HepG2 (cell line): Measurements from ENCODE around the gene C1GALT1. TPM values are rescaled to one million over a fixed set of nuclear protein-coding genes. Genes with fewer than 3 reads are reported as not detected.

Source experiments
- KAT8 ChIP-seq: IDR thresholded peaks from 2 replicates; pipeline ENCODE4 v1.6.1; 2016; ENCODE audit warnings: missing genetic modification reagents, missing compliant biosample characterization
- NR2F2 ChIP-seq: IDR thresholded peaks from 2 replicates; pipeline ENCODE4 v1.6.1; 2012; ENCODE audit warnings: low read depth, inconsistent platforms, borderline replicate concordance
- NR2F6 ChIP-seq, 2 experiments: IDR thresholded peaks; 2 replicates each; pipeline ENCODE4 v1.6.1; 2016; ENCODE audit warnings: antibody characterized with exemption in 1 of 2, mild to moderate bottlenecking in 1 of 2
- PAF1 ChIP-seq: IDR thresholded peaks from 2 replicates; pipeline ENCODE4 v1.6.1; 2016; ENCODE audit warnings: missing genetic modification reagents, missing compliant biosample characterization
- ZKSCAN8 ChIP-seq: IDR thresholded peaks from 2 replicates; pipeline ENCODE4 v1.6.1; 2016; ENCODE audit warnings: borderline replicate concordance, missing genetic modification reagents, missing compliant biosample characterization
- polyA plus RNA-seq, 8 experiments: library from polyadenylated mRNA; depleted of rRNA in 3 of 8; stranded (reverse) in 7 of 8; unstranded in 1 of 8; fragments of >200 nt; fragmentation: Illumina TruSeq in 4 of 8; extraction: Trizol in 4 of 8; gene quantifications; 2 replicates each; pipeline versions ENCODE4 v1.2.1 to v1.2.3, GENCODE V29; 2011 to 2016; ENCODE audit warnings: low read depth in 4 of 8, missing spikeins in 1 of 8, mixed read lengths in 1 of 8; ENCODE audit not compliant: insufficient read depth in 1 of 8
- total RNA-seq, 5 experiments: library from RNA; depleted of rRNA; stranded (reverse); fragments of >200 nt; fragmentation: Illumina TruSeq; extraction: Trizol; gene quantifications; 2 replicates each; pipeline ENCODE4 v1.2.3, GENCODE V29; 2016; ENCODE audit warnings: low read depth in 1 of 5
- TF ChIP-seq, protein P1 (sequence below): sonication (generic); formaldehyde crosslinking; IDR thresholded peaks from 2 replicates; pipeline ENCODE4 v1.9.0; 2021; ENCODE audit warnings: mild to moderate bottlenecking, missing genetic modification reagents
- TF ChIP-seq, protein P2 (sequence below): IDR thresholded peaks from 2 replicates; pipeline ENCODE4 v1.6.1; 2016; ENCODE audit warnings: mild to moderate bottlenecking, missing biosample characterization, missing genetic modification reagents
- TF ChIP-seq, protein P3 (sequence below): sonication (generic); formaldehyde crosslinking; conservative IDR thresholded peaks from 2 replicates; pipeline ENCODE4 v1.4.0; 2020; ENCODE audit warnings: mild to moderate bottlenecking, missing genetic modification reagents, moderate library complexity
- TF ChIP-seq, protein P4 (sequence below): IDR thresholded peaks from 2 replicates; pipeline ENCODE4 v1.6.1; 2012; ENCODE audit warnings: low read depth, low read length, improper control_type of control experiment
- TF ChIP-seq, protein P5 (sequence below): IDR thresholded peaks from 2 replicates; pipeline ENCODE4 v1.6.1; 2016; ENCODE audit warnings: mild to moderate bottlenecking

The C1GALT1 gene
- total and polyA plus RNA-seq, 2 of the 13 experiments (the other 11 are each of a cell fraction or from before 2014, with no cell fraction given): 57.1 to 65.9 TPM

DNA sequence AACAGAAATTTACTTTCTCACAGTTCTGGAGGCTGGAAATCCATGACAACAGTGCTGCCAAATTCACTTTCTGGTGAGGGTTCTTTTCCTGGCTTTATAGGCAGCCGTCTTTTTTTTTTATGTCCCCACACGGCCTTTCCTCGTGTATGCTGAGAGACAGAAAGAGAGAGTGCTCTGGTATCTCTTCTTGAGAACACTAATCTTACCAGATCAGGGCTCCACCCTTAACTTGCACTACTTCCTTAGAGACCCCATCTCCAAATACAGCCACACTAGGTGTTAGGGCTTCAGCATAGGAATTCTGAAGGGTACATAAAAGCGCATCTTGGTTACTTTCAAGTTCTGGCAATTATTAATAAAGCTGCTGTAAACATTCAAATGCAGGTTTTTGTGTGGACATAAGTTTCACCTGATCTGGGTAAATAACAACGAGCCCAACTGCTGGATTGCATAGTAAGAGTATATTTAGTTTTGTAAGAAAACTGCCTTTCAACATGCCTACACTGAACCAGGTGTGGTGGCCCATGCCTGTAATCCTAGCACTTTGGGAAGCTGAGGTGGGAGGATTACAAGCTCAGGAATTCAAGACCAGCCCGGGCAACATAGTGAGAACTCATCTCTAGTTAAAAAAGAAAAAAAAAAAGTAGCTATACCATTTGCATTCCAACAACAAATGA, 8.2 kb upstream of the C1GALT1 start (continued):
- TF ChIP-seq, protein P1, sequence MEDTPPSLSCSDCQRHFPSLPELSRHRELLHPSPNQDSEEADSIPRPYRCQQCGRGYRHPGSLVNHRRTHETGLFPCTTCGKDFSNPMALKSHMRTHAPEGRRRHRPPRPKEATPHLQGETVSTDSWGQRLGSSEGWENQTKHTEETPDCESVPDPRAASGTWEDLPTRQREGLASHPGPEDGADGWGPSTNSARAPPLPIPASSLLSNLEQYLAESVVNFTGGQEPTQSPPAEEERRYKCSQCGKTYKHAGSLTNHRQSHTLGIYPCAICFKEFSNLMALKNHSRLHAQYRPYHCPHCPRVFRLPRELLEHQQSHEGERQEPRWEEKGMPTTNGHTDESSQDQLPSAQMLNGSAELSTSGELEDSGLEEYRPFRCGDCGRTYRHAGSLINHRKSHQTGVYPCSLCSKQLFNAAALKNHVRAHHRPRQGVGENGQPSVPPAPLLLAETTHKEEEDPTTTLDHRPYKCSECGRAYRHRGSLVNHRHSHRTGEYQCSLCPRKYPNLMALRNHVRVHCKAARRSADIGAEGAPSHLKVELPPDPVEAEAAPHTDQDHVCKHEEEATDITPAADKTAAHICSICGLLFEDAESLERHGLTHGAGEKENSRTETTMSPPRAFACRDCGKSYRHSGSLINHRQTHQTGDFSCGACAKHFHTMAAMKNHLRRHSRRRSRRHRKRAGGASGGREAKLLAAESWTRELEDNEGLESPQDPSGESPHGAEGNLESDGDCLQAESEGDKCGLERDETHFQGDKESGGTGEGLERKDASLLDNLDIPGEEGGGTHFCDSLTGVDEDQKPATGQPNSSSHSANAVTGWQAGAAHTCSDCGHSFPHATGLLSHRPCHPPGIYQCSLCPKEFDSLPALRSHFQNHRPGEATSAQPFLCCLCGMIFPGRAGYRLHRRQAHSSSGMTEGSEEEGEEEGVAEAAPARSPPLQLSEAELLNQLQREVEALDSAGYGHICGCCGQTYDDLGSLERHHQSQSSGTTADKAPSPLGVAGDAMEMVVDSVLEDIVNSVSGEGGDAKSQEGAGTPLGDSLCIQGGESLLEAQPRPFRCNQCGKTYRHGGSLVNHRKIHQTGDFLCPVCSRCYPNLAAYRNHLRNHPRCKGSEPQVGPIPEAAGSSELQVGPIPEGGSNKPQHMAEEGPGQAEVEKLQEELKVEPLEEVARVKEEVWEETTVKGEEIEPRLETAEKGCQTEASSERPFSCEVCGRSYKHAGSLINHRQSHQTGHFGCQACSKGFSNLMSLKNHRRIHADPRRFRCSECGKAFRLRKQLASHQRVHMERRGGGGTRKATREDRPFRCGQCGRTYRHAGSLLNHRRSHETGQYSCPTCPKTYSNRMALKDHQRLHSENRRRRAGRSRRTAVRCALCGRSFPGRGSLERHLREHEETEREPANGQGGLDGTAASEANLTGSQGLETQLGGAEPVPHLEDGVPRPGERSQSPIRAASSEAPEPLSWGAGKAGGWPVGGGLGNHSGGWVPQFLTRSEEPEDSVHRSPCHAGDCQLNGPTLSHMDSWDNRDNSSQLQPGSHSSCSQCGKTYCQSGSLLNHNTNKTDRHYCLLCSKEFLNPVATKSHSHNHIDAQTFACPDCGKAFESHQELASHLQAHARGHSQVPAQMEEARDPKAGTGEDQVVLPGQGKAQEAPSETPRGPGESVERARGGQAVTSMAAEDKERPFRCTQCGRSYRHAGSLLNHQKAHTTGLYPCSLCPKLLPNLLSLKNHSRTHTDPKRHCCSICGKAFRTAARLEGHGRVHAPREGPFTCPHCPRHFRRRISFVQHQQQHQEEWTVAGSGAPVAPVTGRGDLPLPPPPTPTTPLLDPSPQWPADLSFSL (CRISPR knock-in tag): no peak
- TF ChIP-seq NR2F6 (IDR thresholded peaks at IDR 0.05): no peak
- peak; percentile 18; the same call in 1 of the 2 replicates for TF ChIP-seq NR2F6 (CRISPR knock-in tag; IDR thresholded peaks at IDR 0.05)
- TF ChIP-seq, protein P2, sequence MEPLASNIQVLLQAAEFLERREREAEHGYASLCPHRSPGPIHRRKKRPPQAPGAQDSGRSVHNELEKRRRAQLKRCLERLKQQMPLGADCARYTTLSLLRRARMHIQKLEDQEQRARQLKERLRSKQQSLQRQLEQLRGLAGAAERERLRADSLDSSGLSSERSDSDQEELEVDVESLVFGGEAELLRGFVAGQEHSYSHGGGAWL (CRISPR knock-in tag): no peak
- no peak for TF ChIP-seq KAT8
- TF ChIP-seq, protein P3, sequence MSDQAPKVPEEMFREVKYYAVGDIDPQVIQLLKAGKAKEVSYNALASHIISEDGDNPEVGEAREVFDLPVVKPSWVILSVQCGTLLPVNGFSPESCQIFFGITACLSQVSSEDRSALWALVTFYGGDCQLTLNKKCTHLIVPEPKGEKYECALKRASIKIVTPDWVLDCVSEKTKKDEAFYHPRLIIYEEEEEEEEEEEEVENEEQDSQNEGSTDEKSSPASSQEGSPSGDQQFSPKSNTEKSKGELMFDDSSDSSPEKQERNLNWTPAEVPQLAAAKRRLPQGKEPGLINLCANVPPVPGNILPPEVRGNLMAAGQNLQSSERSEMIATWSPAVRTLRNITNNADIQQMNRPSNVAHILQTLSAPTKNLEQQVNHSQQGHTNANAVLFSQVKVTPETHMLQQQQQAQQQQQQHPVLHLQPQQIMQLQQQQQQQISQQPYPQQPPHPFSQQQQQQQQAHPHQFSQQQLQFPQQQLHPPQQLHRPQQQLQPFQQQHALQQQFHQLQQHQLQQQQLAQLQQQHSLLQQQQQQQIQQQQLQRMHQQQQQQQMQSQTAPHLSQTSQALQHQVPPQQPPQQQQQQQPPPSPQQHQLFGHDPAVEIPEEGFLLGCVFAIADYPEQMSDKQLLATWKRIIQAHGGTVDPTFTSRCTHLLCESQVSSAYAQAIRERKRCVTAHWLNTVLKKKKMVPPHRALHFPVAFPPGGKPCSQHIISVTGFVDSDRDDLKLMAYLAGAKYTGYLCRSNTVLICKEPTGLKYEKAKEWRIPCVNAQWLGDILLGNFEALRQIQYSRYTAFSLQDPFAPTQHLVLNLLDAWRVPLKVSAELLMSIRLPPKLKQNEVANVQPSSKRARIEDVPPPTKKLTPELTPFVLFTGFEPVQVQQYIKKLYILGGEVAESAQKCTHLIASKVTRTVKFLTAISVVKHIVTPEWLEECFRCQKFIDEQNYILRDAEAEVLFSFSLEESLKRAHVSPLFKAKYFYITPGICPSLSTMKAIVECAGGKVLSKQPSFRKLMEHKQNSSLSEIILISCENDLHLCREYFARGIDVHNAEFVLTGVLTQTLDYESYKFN (CRISPR knock-in tag): peak; percentile 61
- TF ChIP-seq, protein P4, sequence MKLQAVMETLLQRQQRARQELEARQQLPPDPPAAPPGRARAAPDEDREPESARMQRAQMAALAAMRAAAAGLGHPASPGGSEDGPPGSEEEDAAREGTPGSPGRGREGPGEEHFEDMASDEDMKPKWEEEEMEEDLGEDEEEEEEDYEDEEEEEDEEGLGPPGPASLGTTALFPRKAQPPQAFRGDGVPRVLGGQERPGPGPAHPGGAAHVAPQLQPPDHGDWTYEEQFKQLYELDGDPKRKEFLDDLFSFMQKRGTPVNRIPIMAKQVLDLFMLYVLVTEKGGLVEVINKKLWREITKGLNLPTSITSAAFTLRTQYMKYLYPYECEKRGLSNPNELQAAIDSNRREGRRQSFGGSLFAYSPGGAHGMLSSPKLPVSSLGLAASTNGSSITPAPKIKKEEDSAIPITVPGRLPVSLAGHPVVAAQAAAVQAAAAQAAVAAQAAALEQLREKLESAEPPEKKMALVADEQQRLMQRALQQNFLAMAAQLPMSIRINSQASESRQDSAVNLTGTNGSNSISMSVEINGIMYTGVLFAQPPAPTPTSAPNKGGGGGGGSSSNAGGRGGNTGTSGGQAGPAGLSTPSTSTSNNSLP: 0 out of 2 replicates have a peak, but pooled peaks have one; percentile 47
- TF ChIP-seq, protein P5, sequence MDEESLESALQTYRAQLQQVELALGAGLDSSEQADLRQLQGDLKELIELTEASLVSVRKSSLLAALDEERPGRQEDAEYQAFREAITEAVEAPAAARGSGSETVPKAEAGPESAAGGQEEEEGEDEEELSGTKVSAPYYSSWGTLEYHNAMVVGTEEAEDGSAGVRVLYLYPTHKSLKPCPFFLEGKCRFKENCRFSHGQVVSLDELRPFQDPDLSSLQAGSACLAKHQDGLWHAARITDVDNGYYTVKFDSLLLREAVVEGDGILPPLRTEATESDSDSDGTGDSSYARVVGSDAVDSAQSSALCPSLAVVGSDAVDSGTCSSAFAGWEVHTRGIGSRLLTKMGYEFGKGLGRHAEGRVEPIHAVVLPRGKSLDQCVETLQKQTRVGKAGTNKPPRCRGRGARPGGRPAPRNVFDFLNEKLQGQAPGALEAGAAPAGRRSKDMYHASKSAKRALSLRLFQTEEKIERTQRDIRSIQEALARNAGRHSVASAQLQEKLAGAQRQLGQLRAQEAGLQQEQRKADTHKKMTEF (CRISPR knock-in tag): peak; percentile 35; the same call in 1 of the 2 replicates
- TF ChIP-seq ZKSCAN8: 0 out of 2 replicates have a peak, but pooled peaks have one; percentile 18
- no peak for TF ChIP-seq PAF1
- 0 out of 2 replicates have a peak, but pooled peaks have one; percentile 26 for TF ChIP-seq NR2F2
